NCI-H128 (cell line): ENCODE data around the gene ZMAT5.

Source experiments
- DNase-seq: peaks from one replicate; lab custom pipeline; 2025; ENCODE audit not compliant: unreplicated experiment; lab: John Stamatoyannopoulos, UW

The ZMAT5 gene

GRCh38 chr22:29692327-29692640, 74.5 kb downstream of the ZMAT5 start:
- no peak for DNase-seq

GRCh38 chr22:29691636-29692326, 75.0 kb downstream of the ZMAT5 start:
- DNase-seq, result no peak

DNA sequence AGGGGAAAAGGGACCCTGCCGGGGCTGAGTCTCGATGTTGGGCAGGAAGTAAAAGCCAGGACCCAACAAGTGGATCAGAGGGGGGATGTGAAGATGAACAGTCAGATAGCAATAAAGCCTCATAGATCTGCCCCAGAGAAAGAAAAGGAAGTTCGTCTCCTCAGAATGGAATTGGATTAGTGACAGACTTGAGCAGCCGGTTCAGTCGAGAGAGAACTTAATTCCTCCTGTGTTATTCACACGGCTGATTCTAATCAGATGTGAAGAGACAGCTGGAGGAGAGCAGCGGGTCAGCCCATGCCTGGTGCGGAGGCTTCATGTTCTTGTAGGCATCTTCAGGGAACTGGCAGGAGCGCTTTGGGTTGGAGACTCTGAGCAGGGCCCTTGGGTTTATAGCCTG, 76.3 kb downstream of the ZMAT5 start:
- no peak for DNase-seq

GRCh38 chr22:29689880-29690213, 77.0 kb downstream of the ZMAT5 start:
- DNase-seq, result no peak

DNA sequence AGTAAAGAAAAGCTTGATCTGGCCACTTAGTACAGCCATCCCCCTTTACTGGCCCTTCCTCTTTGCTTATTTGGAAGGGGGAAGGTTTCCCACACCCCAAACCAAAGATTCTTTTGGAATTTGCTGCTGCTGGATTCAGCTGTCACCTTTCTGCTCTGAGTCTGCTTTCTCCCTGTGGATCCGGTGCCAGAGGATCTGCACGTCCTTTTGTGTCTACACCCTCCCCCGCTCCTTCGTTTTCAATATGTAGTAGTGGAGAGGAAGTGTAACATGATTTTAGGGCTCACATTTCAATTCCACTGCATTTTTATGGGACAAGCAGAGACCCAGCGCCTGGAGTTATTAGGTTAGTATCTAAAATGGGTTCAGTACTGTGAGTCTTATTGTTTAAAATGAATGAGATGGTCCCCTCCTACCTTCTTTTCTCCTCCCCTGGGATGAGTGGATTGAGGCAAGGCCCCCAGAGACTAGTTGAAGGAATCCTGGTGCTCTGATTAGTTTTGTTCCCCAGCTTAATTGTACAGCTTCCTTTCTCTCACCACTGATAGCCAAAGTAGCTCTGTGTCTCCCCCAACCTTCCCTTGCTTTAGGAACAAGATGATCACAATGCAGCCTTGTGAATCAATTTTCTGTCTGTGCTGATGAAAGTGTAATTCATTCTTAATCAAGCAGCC, 77.5 kb downstream of the ZMAT5 start:
- no peak for DNase-seq

- no peak for DNase-seq
These were observed 82.6 kb downstream of the ZMAT5 start for GRCh38 chr22:29684244-29684643.

- no peak for DNase-seq
These were observed 83.3 kb downstream of the ZMAT5 start for GRCh38 chr22:29683536-29683935.
